ENCODE results near the gene POLDIP3. TPM values are rescaled to one million over a fixed set of nuclear protein-coding genes. Genes with fewer than 3 reads are reported as not detected.
A peak's percentile ranks its signal among the peaks of the same experiment; 100 is the strongest.
"Not testable (repeated sequence)": the region's sequence is repeated elsewhere in the genome, so short reads cannot be mapped to it uniquely, and the experiment has no call there.

Gene POLDIP3
- total RNA-seq, 3 donors from 2014 or later: 58.6 to 65.8 (median 65.0) TPM

- intact Hi-C loops (cut with DNase I, micrococcal nuclease): no loop called here
- ATAC-seq (no peak), DNase-seq (peak in 1 of 3 donors; percentile 31)
- no peaks in the 10 kb centered on the region for H3K36me3 ChIP-seq (ENCODE audit: low read depth)
- H3K4me3 ChIP-seq: no peak overlapping the region
- TF ChIP-seq CTCF (IDR thresholded peaks at IDR 0.05): no peak
- H3K4me1 ChIP-seq (ENCODE audit: low read depth): no peaks in the 10 kb centered on the region
- H3K9me3 ChIP-seq: no peaks in the 10 kb centered on the region
These were observed 50.0 kb downstream of the POLDIP3 start for GRCh38 chr22:42564699-42565098.

GRCh38 chr22:42563943-42564342, 50.7 kb downstream of the POLDIP3 start:
- H3K9me3 ChIP-seq; H3K4me1 ChIP-seq (ENCODE audit: low read depth); H3K36me3 ChIP-seq (ENCODE audit: low read depth); H3K4me3 ChIP-seq; ATAC-seq; DNase-seq; intact Hi-C loops (cut with DNase I, micrococcal nuclease): not testable (repeated sequence)

GRCh38 chr22:42562684-42563083, 52.0 kb downstream of the POLDIP3 start:
- Histone ChIP-seq H3K9me3 (no peaks in the 10 kb centered on the region), H3K4me3 (no peak overlapping the region), H3K4me1 (ENCODE audit: low read depth) (no peaks in the 10 kb centered on the region), H3K36me3 (ENCODE audit: low read depth) (no peaks in the 10 kb centered on the region)
- intact Hi-C loops (cut with DNase I, micrococcal nuclease): no loop called here
- no peak for TF ChIP-seq CTCF (IDR thresholded peaks at IDR 0.05)
- no peak for ATAC-seq
- peak in 1 of 3 donors; percentile 35 for DNase-seq

GRCh38 chr22:42562279-42562678, 52.4 kb downstream of the POLDIP3 start:
- intact Hi-C loops (cut with DNase I, micrococcal nuclease): no loop called here

GRCh38 chr22:42561856-42562255, 52.8 kb downstream of the POLDIP3 start:
- Histone ChIP-seq H3K36me3 (ENCODE audit: low read depth) (no peaks in the 10 kb centered on the region), H3K4me3 (no peak overlapping the region), H3K9me3 (no peaks in the 10 kb centered on the region), H3K4me1 (ENCODE audit: low read depth) (no peaks in the 10 kb centered on the region)
- TF ChIP-seq CTCF (IDR thresholded peaks at IDR 0.05): no peak
- ATAC-seq: no peak
- DNase-seq: no peak
- intact Hi-C loops (cut with DNase I, micrococcal nuclease): no loop called here

More at GRCh38 chr22:42562279-42562678, 52.4 kb downstream of the POLDIP3 start:
- H3K4me3 ChIP-seq: no peak overlapping the region
- H3K4me1 ChIP-seq (ENCODE audit: low read depth): no peaks in the 10 kb centered on the region
- H3K36me3 ChIP-seq (ENCODE audit: low read depth): no peaks in the 10 kb centered on the region
- DNase-seq: peak in 1 of 3 donors; percentile 29
- H3K9me3 ChIP-seq: no peaks in the 10 kb centered on the region
- TF ChIP-seq CTCF (IDR thresholded peaks at IDR 0.05): no peak
- ATAC-seq: peak; percentile 28

GRCh38 chr22:42560781-42561180, 53.9 kb downstream of the POLDIP3 start:
- peak in 1 of 3 donors; percentile 25 for DNase-seq
- H3K4me1 ChIP-seq (ENCODE audit: low read depth): no peaks in the 10 kb centered on the region
- no peak overlapping the region for H3K4me3 ChIP-seq
- intact Hi-C loops (cut with DNase I, micrococcal nuclease): no loop called here
- TF ChIP-seq CTCF (IDR thresholded peaks at IDR 0.05): peak; percentile 22
- H3K36me3 ChIP-seq (ENCODE audit: low read depth): no peaks in the 10 kb centered on the region
- H3K9me3 ChIP-seq: no peaks in the 10 kb centered on the region
- ATAC-seq: peak; percentile 14
